ENCODE results near the gene QKI.
"Not testable (repeated sequence)": the region's sequence is repeated elsewhere in the genome, so short reads cannot be mapped to it uniquely, and the experiment has no call there.

Gene QKI

GRCh38 chr6:163414946-163415619 lies 565 bp downstream of the QKI start:
- no peak for DNase-seq (ENCODE audit: low spot score)

GRCh38 chr6:163415620-163416556 lies 1.4 kb downstream of the QKI start:
- DNase-seq (ENCODE audit: low spot score) = peak; percentile 58

- peak; percentile 93 for DNase-seq (ENCODE audit: low spot score)
Observed at GRCh38 chr6:163416557-163417253, 2.2 kb downstream of the QKI start.

- peak; percentile 74 for DNase-seq (ENCODE audit: low spot score)
Observed at GRCh38 chr6:163417595-163417994, 3.1 kb downstream of the QKI start.

- peak; percentile 64 for DNase-seq (ENCODE audit: low spot score)
Observed at GRCh38 chr6:163418311-163419029, 4.0 kb downstream of the QKI start.

- peak; percentile 69 for DNase-seq (ENCODE audit: low spot score)
Observed at GRCh38 chr6:163419413-163420288, 5.1 kb downstream of the QKI start.

- peak; percentile 72 for DNase-seq (ENCODE audit: low spot score)
Observed at GRCh38 chr6:163420289-163420614, 5.7 kb downstream of the QKI start.

GRCh38 chr6:163422550-163422949 lies 8.0 kb downstream of the QKI start:
- peak; percentile 33 for DNase-seq (ENCODE audit: low spot score)

- DNase-seq (ENCODE audit: low spot score) = no peak
Observed at GRCh38 chr6:163423696-163424095, 9.2 kb downstream of the QKI start.

- DNase-seq (ENCODE audit: low spot score) = no peak
Observed at GRCh38 chr6:163427498-163428254, 13.2 kb downstream of the QKI start.

- DNase-seq (ENCODE audit: low spot score) = no peak
Observed at GRCh38 chr6:163428373-163428772, 13.9 kb downstream of the QKI start.

GRCh38 chr6:163429858-163430448 lies 15.4 kb downstream of the QKI start:
- no peak for DNase-seq (ENCODE audit: low spot score)

- no peak for DNase-seq (ENCODE audit: low spot score)
Observed at GRCh38 chr6:163432300-163432699, 17.8 kb downstream of the QKI start.

GRCh38 chr6:163433486-163433885 lies 19.0 kb downstream of the QKI start:
- DNase-seq (ENCODE audit: low spot score) = not testable (repeated sequence)

- DNase-seq (ENCODE audit: low spot score) = no peak
Observed at GRCh38 chr6:163435023-163435422, 20.5 kb downstream of the QKI start.

GRCh38 chr6:163436843-163437242 lies 22.3 kb downstream of the QKI start:
- DNase-seq (ENCODE audit: low spot score) = no peak

- DNase-seq (ENCODE audit: low spot score) = no peak
Observed at GRCh38 chr6:163437466-163437865, 22.9 kb downstream of the QKI start.

- DNase-seq (ENCODE audit: low spot score) = no peak
Observed at GRCh38 chr6:163438298-163438939, 23.9 kb downstream of the QKI start.

GRCh38 chr6:163438940-163439335 lies 24.4 kb downstream of the QKI start:
- DNase-seq (ENCODE audit: low spot score) = no peak

Data from pons (tissue), 1 donor.